IPS-NIHi11 (cell line): ENCODE data around the gene OR2B6.
"Not testable (repeated sequence)": the region's sequence is repeated elsewhere in the genome, so short reads cannot be mapped to it uniquely, and the experiment has no call there.

Experiments used
- DNase-seq: peaks from one replicate; pipeline ENCODE4 v3.0.0; 2012; ENCODE audit warnings: mixed read lengths, low spot score

The OR2B6 gene

DNA sequence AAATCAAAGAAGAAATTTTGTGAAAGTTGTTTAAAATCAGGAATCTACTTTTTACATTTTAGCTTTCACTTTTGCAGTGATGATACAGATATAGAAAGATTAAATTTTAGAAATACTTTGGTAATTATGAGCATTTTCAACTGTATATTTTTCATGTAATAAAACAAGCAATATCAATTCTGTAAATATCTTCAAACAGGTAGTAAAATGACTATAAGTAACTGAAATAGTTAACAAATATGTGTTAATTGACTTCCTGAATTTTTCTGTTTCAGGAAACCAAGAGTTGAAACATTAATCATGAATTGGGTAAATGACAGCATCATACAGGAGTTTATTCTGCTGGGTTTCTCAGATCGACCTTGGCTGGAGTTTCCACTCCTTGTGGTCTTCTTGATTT lies at the start of gene OR2B6:
Gene OR2B6, plus strand, starts transcription at position 301 of the 400 bp plus-strand sequence. Its CDS starts 0 bp downstream, at position 301.
- DNase-seq = no peak

DNA sequence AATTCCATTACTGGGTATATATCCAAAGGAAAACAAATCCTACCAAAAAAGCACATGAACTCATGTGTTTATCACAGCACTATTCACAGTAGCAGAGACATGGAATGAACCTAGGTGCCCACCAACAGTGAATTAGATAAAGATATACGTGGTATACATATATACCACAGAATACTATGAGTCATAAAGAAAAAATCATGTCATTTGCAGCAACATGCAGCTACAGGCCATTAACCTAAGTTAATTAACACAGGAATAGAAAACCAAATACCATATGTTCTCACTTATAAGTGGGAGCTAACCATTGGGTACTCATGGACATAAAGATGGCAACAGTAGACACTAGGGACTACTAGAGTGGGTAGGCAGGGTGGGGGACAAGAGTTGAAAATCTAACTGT lies 49.0 kb upstream of the OR2B6 start:
- DNase-seq = no peak

DNA sequence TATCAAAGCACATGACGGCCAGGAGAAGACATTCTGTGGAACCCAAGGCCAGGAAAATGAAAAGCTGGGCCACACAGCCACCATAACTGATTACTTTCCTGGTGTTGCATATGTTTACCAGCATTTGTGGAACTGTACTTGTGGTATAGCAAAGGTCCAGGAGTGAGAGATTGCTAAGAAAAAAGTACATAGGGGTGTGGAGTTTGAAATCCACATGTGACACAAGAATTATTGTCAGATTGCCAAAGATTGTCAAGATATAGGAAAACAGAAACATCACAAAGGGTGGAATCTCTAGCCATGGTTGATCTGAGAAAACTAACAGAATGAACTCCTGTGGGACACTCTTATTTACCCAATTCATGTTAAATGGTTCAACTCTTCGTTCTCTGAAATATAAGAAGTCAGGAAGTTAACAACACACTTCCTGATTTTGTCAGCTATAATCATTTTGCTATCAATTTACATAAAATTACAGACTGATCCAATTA lies 45.0 kb upstream of the OR2B6 start, which contains the start of gene OR2B2:
Gene OR2B2, minus strand, starts transcription at position 441 of the 491 bp plus-strand sequence. Its CDS starts 77 bp downstream, at position 364.
- DNase-seq = no peak

DNA sequence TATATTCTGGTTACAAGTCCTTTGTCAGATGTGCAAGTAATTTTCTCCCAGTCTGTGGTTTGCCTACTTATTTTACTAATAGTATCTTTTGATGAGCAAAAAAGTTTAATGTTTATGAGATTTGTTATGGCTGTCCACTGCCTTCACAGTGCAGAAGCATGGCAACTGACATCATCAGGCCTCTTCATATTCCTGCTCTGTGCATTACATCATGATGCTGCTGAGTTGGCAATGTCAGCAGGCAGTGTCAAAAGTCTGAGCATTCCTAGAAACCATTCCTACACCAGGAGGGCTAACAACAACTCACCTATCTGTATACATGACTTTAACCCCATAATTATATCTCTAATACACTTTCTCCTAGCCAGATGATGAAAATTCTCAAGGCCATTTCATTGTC lies 34.1 kb upstream of the OR2B6 start:
- DNase-seq = no peak

DNA sequence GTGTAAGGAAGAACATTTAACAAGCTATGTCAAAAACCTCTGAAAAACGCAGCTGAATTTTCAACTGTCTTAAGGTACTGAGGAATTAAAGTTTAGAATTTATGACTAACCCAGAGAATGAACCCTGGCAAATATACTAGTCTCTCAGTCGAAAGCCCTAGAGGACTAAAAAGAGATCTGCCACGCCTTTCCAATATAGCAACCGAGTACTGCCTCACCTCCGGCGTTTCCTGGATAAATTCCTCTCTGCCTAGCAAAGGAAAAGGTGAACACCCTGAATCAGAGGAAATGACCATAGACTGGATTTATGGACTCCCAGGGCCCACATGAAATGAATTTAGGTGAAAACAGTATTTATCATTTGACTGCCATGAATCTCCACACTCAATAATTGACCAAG lies 32.9 kb upstream of the OR2B6 start:
- no peak for DNase-seq

DNA sequence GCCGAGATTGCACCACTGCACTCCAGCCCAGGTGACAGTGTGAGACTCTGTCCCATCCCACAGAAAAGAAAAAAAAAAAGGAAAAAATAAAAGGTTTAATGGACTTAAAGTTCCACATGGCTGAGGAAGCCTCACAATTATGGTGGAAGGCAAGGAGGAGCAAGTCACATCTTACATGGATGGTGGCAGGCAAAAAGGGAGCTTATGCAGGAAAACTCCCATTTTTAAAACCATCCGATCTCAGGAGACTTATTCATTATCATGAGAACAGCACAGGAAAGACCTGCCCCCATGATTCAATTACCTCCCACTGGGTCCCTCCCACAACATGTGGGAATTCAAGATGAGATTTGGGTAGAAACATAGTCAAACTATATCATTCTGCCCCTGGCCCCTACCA lies 29.0 kb upstream of the OR2B6 start:
- not testable (repeated sequence) for DNase-seq

DNA sequence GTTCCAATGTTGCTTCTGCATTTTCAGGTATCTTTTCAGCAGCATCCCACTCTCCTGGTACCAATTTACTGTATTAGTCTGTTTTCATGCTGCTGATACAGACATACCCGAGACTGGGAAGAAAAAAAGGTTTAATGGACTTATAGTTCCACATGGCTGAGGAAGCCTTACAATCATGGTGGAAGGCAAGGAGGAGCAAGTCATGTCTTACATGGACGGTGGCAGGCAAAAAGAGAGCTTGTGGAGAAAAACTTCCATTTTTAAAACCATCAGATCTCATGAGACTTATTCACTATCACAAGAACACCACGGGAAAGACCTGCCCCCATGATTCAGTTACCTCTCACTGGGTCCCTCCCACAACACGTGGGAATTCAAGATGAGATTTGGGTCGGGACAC lies 27.1 kb upstream of the OR2B6 start:
- DNase-seq = not testable (repeated sequence)

DNA sequence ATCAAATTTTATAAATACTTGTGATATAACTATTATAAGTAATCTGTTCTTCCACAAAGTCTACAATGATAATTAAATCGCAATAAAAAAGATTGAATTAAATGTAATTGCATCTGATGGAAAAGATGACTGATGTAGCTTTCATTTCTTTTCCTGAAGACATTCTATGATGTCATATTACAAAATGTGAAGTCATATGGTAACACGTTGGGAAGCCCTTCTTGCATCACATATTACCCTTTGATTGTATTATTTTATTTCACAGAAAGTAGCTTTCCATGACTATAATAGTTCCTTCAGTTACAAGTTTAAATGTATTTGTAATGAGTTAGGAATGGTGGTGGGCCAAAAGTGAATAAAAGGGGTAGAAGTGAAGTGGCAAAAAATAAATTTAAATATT lies 25.8 kb upstream of the OR2B6 start:
- no peak for DNase-seq

DNA sequence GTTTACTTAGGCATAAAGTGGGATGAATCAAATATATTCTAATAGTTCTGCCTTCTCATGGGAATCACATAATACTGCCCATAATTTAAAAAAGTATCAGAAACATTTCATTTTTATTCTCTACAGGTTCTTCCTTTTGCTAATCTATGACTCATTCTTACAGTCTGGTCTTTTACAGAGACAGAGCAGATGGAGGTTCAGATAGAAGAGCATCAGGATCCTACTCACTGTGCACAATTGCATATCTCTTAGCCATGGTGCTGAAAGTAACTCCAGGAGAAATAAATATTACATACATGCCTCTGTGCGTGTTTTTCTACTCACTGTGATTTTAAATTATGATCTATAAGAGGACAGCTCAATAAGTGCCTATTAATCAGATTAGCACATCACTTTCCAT lies 16.3 kb upstream of the OR2B6 start:
- no peak for DNase-seq

DNA sequence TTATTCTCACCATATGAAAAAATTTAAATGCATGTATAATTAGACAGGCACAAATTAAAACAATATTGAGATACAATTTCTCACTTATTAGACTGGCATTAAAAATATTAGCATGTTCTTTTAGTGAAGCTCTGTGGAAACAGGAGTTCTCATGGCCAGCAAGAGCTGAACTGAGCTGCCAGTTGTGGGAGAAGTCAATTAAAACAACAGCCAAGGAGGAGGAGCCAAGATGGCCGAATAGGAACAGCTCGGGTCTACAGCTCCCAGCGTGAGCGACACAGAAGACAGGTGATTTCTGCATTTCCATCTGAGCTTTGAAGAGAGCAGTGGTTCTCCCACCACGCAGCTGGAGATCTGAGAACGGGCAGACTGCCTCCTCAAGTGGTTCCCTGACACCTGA lies 14.0 kb upstream of the OR2B6 start:
- not testable (repeated sequence) for DNase-seq

DNA sequence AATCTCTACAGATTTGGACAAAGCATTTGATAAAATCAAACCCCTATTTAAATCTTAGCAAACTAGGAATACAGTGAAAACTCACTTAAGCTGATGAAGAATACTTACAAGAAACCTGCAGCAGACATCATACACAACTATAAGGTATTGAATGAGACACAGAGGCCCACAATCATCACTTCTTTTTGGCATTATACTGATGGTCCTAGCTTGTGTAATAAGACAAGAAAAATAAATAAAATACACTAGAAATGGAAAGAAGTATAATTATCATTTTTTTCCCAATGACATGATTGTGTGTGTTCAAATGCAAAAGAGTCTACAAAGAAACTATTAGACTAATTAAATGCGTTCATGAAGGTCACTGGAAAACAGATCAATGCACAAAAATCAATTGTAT lies 8.8 kb upstream of the OR2B6 start:
- no peak for DNase-seq

DNA sequence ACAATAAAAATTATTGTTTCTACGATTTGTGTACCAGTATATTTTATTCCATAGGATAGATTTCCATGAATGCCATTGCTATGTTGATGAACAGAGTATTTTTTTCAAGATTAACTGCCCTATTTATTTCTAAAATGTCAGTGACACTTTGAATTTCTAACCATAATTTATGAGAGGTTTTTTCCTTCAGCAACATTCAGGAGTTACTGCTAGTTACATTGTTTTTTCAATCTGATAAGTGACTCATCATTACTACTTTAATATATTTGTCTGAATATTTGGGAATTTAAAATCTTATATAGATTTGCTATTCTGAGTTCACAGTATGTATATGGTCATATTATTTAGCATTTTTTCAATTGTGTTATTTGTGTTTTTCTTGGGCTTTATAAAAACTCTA lies 6.0 kb upstream of the OR2B6 start:
- DNase-seq = no peak

DNA sequence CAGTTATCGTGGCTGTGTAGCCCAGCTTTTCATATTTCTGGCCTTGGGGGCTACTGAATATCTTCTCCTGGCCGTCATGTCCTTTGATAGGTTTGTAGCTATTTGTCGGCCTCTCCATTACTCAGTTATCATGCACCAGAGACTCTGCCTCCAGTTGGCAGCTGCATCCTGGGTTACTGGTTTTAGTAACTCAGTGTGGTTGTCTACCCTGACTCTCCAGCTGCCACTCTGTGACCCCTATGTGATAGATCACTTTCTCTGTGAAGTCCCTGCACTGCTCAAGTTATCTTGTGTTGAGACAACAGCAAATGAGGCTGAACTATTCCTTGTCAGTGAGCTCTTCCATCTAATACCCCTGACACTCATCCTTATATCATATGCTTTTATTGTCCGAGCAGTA lies 475 bp downstream of the OR2B6 start:
- no peak for DNase-seq

DNA sequence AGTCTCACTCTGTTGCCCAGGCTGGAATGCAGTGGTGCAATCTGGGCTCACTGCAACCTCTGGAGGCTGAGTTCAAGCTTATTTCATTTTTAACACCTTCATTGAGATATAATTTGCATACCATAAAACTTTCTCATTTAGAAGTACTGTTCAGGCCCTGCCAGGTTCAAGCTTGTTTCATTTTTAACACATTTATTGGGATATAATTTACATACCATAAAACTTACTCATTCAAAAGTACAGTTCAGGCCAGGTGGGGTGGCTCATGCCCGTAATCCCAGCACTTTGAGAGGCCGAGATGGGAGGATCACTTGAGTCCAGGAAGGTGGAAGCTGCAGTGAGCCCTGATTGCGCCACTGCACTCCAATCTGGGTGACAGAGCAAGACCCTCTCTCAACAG lies 5.5 kb downstream of the OR2B6 start:
- DNase-seq = no peak

DNA sequence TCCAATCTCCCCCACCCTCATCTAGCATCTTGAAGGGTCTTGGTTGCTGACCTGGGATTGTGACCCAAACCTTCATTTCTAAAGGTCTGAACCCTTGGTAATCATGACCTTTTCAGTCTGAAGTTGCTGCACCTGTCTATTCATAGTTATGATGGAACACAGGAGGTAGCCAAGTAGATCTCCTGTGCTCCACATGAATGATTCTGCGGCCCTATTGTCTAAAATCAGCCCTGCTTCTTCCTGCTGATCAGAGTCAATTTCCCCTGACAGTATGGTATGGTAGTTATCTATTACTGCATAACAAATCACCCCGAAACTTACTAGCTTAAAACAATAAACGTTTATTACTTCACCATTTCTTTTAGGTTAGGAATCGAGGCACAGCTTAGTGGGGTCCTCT lies 9.0 kb downstream of the OR2B6 start:
- DNase-seq = no peak

DNA sequence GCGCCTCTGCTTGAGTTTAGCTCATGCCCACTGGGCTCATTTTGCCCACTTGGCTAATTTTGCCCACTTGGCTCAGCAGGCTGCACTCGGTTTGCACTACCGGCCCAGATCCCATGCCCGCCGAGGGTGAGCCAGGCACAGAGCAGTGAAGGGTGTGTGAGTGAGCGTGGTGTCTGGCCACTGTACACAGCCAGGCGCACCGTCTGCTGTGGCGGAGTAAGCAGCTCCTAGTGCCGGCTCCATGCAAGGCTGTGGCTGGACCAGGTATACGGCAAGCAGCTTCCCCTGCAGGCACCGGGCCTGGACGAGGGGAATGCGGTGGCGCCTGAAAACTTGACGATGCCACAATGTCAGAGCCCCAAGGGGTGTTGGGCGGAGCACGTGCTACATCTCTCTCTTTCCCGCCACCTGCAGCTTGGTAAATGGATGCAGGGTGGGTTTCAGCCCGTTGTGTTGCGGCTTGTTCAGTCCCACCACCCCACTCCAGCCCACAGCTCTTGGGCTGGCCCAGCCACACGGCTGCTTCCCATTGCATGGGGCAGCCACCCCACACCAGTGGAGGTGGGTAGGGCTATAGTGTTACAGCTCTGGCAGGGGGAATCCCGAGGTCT lies 9.9 kb downstream of the OR2B6 start:
- no peak for DNase-seq

DNA sequence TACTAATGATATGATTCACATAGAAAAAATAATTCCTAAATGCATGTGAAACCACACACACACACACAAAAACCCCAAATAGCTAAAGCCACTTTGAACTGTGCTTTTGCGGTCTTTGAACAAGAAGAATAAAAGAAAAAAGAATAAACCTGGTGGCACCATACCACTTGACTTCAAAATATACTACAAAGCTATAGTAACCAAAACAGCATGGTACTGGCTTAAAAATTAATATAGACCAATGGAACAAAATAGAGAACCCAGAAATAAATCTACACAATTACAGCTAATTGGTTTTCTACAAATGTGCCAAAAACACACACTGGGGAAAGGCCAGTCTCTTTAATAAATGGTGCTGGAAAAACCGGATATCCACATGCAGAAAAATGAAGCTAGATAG lies 13.4 kb downstream of the OR2B6 start:
- DNase-seq = no peak

DNA sequence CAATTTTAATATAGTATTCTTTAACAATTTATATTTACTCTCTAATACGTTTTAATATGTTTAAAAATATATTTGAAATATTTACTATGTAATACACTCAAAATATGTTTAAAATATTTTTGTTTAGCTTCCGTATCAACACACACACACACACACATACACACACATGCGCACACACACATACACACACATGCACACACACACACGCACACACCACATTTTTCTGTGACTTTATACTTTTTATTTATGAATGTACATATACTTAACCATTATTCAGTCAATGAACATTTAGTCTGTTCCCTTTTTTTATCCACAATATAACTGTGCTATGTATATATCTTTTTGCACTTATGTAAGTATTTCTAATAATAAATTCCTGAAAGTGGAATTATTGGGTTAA lies 15.7 kb downstream of the OR2B6 start:
- DNase-seq = no peak

DNA sequence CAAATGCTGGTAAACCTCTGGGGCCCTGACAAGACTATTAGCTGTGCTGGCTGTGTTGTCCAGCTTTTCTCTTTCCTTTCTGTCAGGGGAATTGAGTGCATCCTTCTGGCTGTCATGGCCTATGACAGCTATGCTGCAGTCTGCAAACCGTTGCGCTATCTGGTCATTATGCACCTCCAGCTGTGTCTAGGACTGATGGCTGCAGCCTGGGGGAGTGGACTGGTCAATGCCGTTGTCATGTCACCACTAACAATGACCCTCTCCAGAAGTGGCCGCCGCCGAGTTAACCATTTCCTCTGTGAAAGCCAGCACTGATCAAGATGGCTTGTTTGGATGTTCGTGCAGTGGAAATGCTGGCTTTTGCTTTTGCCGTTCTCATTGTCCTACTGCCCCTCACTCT lies 20.3 kb downstream of the OR2B6 start:
- no peak for DNase-seq

DNA sequence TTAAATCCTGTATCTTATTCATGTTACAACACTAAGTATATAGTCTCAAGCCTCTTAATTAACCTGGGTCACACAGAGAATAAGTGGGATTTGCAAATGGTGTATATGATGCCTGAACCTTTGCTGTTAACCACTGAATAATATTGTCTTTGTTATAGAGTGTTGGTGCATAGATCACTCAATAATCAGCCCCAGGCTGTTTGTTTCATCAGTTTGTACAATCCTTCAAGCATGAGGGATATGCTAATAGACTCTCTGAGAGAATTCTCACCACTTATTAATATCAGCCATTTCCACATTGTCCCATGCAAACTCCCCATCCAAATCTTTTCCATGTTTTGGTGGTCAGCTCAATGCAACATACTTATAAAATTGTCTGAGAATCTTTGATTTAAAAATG lies 21.7 kb downstream of the OR2B6 start:
- DNase-seq = no peak

DNA sequence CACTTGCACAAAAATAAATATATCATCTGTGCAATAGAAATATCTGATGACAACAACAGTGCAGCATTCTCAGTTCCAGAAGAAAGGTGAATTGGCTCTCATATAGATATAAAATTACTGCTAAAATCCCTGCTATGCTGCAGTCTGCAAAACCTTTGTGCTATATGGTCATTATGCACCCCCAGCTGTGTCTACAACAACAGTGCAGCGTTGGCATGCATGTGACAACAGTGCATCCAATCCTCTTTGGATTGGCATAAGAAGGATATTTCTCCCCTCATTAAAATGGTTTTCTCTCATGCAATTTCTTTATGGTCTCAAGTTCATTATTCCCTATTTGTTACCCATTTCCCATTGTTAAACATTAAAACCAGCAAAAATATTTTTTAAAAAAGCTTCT lies 23.1 kb downstream of the OR2B6 start:
- no peak for DNase-seq

DNA sequence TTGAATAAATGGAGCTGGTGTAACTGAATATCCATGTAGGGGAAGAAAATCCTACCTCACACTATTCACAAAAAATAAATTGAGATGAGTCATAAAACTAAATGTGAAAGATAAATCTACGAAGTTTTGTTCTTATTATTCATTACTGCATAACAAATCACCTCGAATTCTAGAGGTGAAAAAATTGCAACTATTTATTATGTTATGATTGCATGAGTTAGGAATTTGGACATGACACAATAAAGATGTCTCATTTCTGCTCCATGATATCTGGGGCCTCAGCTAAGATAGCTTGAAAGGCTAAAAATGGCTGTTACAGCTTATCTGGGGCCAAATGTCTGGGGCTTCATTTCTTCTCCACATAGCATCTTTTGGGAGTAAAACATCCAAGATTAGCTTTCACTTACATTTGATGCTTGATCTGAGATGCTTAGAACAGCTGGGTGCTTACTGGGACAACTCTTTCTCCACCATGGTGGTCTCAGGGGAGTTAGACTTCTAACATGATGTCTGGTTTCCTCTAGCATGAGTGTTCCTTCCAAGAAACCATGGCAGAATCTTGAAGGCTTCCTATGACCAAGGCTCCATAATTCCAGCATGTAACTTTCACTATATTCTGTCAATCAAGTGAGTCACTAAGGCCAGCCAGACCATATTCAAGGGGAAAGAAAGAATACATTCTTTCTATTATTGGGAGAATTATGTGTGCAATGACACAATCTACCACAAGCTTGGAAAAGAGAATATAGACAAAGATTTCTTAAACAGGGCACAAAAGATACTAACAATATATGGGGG lies 30.1 kb downstream of the OR2B6 start:
- DNase-seq = no peak

DNA sequence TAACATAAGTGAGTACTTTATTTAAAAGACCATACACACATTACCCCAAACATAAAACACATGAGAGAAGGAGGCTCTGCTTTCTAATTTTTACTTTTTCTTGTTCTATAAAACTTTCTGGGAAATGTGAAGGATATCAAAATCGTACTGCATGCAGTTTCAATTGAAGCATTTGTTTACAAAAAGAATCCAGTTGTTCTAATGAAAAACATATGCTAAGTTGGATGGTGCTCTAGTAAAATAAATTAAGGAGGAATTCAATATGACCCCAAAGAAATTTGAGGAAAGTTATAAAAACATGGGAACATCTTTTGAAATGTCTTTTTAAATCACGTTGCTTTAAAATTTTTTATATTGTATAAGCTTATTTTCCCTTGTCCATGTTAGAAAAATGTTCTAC lies 37.6 kb downstream of the OR2B6 start:
- DNase-seq = no peak
